HG03103 (cell line): ENCODE measurements around the gene VSTM2B.

ENCODE experiments used
- ATAC-seq: cut with Tn5 transposase; IDR thresholded peaks from one replicate; pipeline ENCODE4 v1.9.1; 2021; ENCODE audit warnings: low read depth; ENCODE audit not compliant: unreplicated experiment

The VSTM2B gene

GRCh38 chr19:29614046-29614445 lies 88.3 kb downstream of the VSTM2B start:
- no peak for ATAC-seq
